Liver (tissue), 9 donors: Measurements from ENCODE around the gene RAB3C. TPM values are rescaled to one million over a fixed set of nuclear protein-coding genes. Genes with fewer than 3 reads are reported as not detected.

ENCODE experiments used
- DNase-seq: peaks from one replicate; pipeline ENCODE4 v3.0.0-alpha.2; 2017; ENCODE audit warnings: low spot score
- H3K27ac ChIP-seq, 2 donors: one replicate each; pipeline ENCODE4 v1.7.0; 2013; ENCODE audit warnings: inconsistent platforms in 2 of 2, low read length in 2 of 2, control low read depth in 1 of 2, low read depth in 1 of 2, mild to moderate bottlenecking in 1 of 2
- H3K27me3 ChIP-seq, 4 donors: one replicate each; pipeline versions ENCODE4 v1.6.1 to v1.7.0; 2013; ENCODE audit warnings: low read length in 3 of 4, inconsistent platforms in 1 of 4, mild to moderate bottlenecking in 1 of 4, moderate library complexity in 1 of 4; ENCODE audit not compliant: control insufficient read depth in 4 of 4, insufficient read depth in 4 of 4
- H3K36me3 ChIP-seq, 4 donors: one replicate each; pipeline versions ENCODE4 v1.6.1 to v1.7.0; 2013; ENCODE audit warnings: low read length in 3 of 4, mild to moderate bottlenecking in 3 of 4, low read depth in 1 of 4, moderate library complexity in 1 of 4; ENCODE audit not compliant: control insufficient read depth in 4 of 4, insufficient read depth in 3 of 4
- H3K4me1 ChIP-seq, 4 donors: one replicate each; pipeline versions ENCODE4 v1.6.1 to v1.7.0; 2013; ENCODE audit warnings: low read length in 3 of 4, mild to moderate bottlenecking in 3 of 4, moderate library complexity in 1 of 4; ENCODE audit not compliant: control insufficient read depth in 4 of 4, insufficient read depth in 4 of 4
- H3K4me3 ChIP-seq, 3 donors: one replicate each; pipeline versions ENCODE4 v1.6.1 to v1.7.0; 2013; ENCODE audit warnings: low read length in 3 of 3, control low read depth in 1 of 3, low read depth in 1 of 3, mild to moderate bottlenecking in 1 of 3
- H3K9ac ChIP-seq, 2 donors: one replicate each; pipeline ENCODE4 v1.7.0; 2013; ENCODE audit warnings: low read length in 2 of 2, mild to moderate bottlenecking in 2 of 2, moderate library complexity in 2 of 2, control low read depth in 1 of 2, low read depth in 1 of 2
- H3K9me3 ChIP-seq, 4 donors: one replicate each; pipeline versions ENCODE4 v1.6.1 to v1.7.0; 2013; ENCODE audit warnings: low read length in 3 of 4; ENCODE audit not compliant: control insufficient read depth in 4 of 4
- EGR1 ChIP-seq, 2 donors: IDR thresholded peaks; 2 replicates each; pipeline ENCODE4 v1.6.1; 2016 to 2018; ENCODE audit warnings: antibody characterized with exemption in 2 of 2, low read depth in 2 of 2
- FOXA1 ChIP-seq: IDR thresholded peaks from 2 replicates; pipeline ENCODE4 v1.6.1; 2016; ENCODE audit warnings: antibody characterized with exemption
- FOXA2 ChIP-seq: IDR thresholded peaks from 2 replicates; pipeline ENCODE4 v1.6.1; 2016; ENCODE audit warnings: antibody characterized with exemption
- GABPA ChIP-seq, 2 donors: IDR thresholded peaks in 1 of 2; conservative IDR thresholded peaks in 1 of 2; 2 replicates each; pipeline ENCODE4 v1.6.1; 2016; ENCODE audit warnings: antibody characterized with exemption in 2 of 2, mild to moderate bottlenecking in 1 of 2, moderate library complexity in 1 of 2
- HNF4A ChIP-seq, 2 donors: conservative IDR thresholded peaks; 2 replicates each; pipeline ENCODE4 v1.6.1; 2016; ENCODE audit warnings: antibody characterized with exemption in 2 of 2, mild to moderate bottlenecking in 2 of 2
- HNF4G ChIP-seq: IDR thresholded peaks from 2 replicates; pipeline ENCODE4 v1.6.1; 2016; ENCODE audit warnings: antibody characterized with exemption
- JUND ChIP-seq, 2 donors: IDR thresholded peaks; 2 replicates each; pipeline ENCODE4 v1.6.1; 2016; ENCODE audit warnings: antibody characterized with exemption in 2 of 2
- NR2F2 ChIP-seq: IDR thresholded peaks from 2 replicates; pipeline ENCODE4 v1.6.1; 2016; ENCODE audit warnings: antibody characterized with exemption
- RAD21 ChIP-seq, 2 donors: IDR thresholded peaks; 2 replicates each; pipeline ENCODE4 v1.6.1; 2016; ENCODE audit warnings: antibody characterized with exemption in 2 of 2, mild to moderate bottlenecking in 2 of 2
- RXRA ChIP-seq, 2 donors: IDR thresholded peaks; 2 replicates each; pipeline ENCODE4 v1.6.1; 2017 to 2018; ENCODE audit warnings: antibody characterized with exemption in 2 of 2, mild to moderate bottlenecking in 1 of 2
- SP1 ChIP-seq: IDR thresholded peaks from 2 replicates; pipeline ENCODE4 v1.6.1; 2018; ENCODE audit warnings: antibody characterized with exemption, mild to moderate bottlenecking
- TAF1 ChIP-seq: conservative IDR thresholded peaks from 2 replicates; pipeline ENCODE4 v1.6.1; 2016; ENCODE audit warnings: antibody characterized with exemption, mild to moderate bottlenecking
- WGBS: extraction: QIAGEN DNeasy Blood & Tissue Kit; methylation state at CpG from one replicate; pipeline ENCODE4 v1.1.7; 2013; 5-methylcytosine and 5-hydroxymethylcytosine counted together
- polyA plus RNA-seq, 2 donors: library from polyadenylated mRNA; stranded (reverse) in 1 of 2; unstranded in 1 of 2; fragments of 200-250 nt in 1 of 2; fragments of >200 nt in 1 of 2; fragmentation: Nextera tagmentation in 1 of 2; extraction: Ambion mirVana in 1 of 2; gene quantifications; one replicate each; pipeline versions ENCODE4 v1.2.1 to v1.2.3, GENCODE V29; 2013 to 2015
- total RNA-seq, 2 donors: library from RNA; depleted of rRNA; stranded (reverse); fragments of >200 nt; gene quantifications; one replicate each; pipeline ENCODE4 v1.2.3, GENCODE V29; 2014
- TF ChIP-seq, protein P1 (sequence below): IDR thresholded peaks from 2 replicates; pipeline ENCODE4 v1.6.1; 2016; ENCODE audit warnings: antibody characterized with exemption
- TF ChIP-seq, protein P2 (sequence below): IDR thresholded peaks from 2 replicates; pipeline ENCODE4 v1.6.1; 2016; ENCODE audit warnings: antibody characterized with exemption, mild to moderate bottlenecking
- TF ChIP-seq, protein P3 (sequence below): fragments of 150-350 bp; IDR thresholded peaks from 2 replicates; pipeline ENCODE4 v1.5.1; 2017; ENCODE audit warnings: improper control_type of control experiment, low read depth, low read length; ENCODE audit not compliant: missing input control
- TF ChIP-seq, protein P4 (sequence below): IDR thresholded peaks from 2 replicates; pipeline ENCODE4 v1.6.1; 2016; ENCODE audit warnings: antibody characterized with exemption
- donor health status: healthy.
- donor health status: healthy.
- donor health status: healthy.
- donor health status: healthy.
- donor health status: healthy.

RAB3C gene
- total and polyA plus RNA-seq, 4 donors = 0.72 to 4.6 (median 1.3) TPM

DNA sequence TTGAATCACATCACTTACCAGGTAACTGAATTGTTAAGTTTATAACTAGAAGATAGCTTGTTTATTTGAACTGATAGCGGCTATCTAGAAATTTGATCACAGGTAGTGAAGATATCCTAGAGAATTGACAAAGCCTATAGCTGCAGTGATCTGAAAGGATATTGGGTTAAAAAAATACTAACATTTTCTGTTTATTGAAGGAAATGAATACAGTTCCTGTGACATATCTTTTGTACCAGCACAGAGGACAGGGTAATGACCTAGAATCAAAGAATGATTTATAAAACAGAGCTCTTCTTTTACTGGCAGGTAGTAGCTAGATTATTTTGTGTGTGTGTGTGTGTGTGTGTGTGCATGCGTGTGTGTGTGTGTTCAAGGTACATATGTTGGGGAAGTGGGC is 94.8 kb downstream of the RAB3C start:
- TF ChIP-seq RAD21 (IDR thresholded peaks at IDR 0.05) (no peak), GABPA (IDR thresholded peaks at IDR 0.05 in 1 of 2, conservative IDR thresholded peaks at IDR 0.05 in 1 of 2) (no peak), SP1 (no peak), RXRA (IDR thresholded peaks at IDR 0.05) (no peak), FOXA2 (no peak), TAF1 (no peak)
- H3K27ac ChIP-seq = no peak overlapping the region
- no peaks in the 10 kb centered on the region for H3K36me3 ChIP-seq
- no peak for DNase-seq
- no peaks in the 10 kb centered on the region for H3K27me3 ChIP-seq
- no peak overlapping the region for H3K4me3 ChIP-seq
- no peak overlapping the region for H3K9ac ChIP-seq
- H3K9me3 ChIP-seq = no peaks in the 10 kb centered on the region
- WGBS = 81% methylated on average over 2 of the region's 2 CpGs
- H3K4me1 ChIP-seq = no peaks in the 10 kb centered on the region

DNA sequence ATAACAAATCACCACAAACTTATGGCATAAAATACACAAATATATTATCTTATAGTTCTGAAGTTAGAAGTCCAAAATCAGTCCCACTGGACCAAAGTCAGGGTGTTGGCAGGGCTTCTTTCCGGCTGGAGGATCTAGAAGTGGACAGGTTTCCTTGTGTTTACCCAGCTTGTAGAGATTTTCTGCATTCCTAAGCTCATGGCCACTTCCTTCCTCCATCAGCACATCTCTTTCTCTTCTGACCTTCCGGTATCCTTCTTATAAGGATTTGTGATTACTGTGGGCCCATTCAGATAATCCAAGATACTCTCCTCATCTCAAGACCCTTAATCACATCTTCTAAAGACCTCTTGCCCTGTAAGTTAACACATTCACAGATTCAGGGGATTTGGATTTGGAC is 97.6 kb downstream of the RAB3C start:
- H3K4me3 ChIP-seq = no peak overlapping the region
- DNase-seq = no peak
- no peak overlapping the region for H3K27ac ChIP-seq
- no peaks in the 10 kb centered on the region for H3K27me3 ChIP-seq
- no peaks in the 10 kb centered on the region for H3K9me3 ChIP-seq
- 79% methylated on average over 2 of the region's 2 CpGs for WGBS
- H3K4me1 ChIP-seq = no peaks in the 10 kb centered on the region
- H3K9ac ChIP-seq = no peak overlapping the region
- TF ChIP-seq, protein P1, sequence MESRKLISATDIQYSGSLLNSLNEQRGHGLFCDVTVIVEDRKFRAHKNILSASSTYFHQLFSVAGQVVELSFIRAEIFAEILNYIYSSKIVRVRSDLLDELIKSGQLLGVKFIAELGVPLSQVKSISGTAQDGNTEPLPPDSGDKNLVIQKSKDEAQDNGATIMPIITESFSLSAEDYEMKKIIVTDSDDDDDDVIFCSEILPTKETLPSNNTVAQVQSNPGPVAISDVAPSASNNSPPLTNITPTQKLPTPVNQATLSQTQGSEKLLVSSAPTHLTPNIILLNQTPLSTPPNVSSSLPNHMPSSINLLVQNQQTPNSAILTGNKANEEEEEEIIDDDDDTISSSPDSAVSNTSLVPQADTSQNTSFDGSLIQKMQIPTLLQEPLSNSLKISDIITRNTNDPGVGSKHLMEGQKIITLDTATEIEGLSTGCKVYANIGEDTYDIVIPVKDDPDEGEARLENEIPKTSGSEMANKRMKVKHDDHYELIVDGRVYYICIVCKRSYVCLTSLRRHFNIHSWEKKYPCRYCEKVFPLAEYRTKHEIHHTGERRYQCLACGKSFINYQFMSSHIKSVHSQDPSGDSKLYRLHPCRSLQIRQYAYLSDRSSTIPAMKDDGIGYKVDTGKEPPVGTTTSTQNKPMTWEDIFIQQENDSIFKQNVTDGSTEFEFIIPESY = no peak
- TF ChIP-seq, protein P2, sequence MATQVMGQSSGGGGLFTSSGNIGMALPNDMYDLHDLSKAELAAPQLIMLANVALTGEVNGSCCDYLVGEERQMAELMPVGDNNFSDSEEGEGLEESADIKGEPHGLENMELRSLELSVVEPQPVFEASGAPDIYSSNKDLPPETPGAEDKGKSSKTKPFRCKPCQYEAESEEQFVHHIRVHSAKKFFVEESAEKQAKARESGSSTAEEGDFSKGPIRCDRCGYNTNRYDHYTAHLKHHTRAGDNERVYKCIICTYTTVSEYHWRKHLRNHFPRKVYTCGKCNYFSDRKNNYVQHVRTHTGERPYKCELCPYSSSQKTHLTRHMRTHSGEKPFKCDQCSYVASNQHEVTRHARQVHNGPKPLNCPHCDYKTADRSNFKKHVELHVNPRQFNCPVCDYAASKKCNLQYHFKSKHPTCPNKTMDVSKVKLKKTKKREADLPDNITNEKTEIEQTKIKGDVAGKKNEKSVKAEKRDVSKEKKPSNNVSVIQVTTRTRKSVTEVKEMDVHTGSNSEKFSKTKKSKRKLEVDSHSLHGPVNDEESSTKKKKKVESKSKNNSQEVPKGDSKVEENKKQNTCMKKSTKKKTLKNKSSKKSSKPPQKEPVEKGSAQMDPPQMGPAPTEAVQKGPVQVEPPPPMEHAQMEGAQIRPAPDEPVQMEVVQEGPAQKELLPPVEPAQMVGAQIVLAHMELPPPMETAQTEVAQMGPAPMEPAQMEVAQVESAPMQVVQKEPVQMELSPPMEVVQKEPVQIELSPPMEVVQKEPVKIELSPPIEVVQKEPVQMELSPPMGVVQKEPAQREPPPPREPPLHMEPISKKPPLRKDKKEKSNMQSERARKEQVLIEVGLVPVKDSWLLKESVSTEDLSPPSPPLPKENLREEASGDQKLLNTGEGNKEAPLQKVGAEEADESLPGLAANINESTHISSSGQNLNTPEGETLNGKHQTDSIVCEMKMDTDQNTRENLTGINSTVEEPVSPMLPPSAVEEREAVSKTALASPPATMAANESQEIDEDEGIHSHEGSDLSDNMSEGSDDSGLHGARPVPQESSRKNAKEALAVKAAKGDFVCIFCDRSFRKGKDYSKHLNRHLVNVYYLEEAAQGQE = no peak
- TF ChIP-seq SP1 (no peak), FOXA1 (no peak), JUND (IDR thresholded peaks at IDR 0.05) (no peak), EGR1 (IDR thresholded peaks at IDR 0.05; ENCODE audit: low read depth in 2 of 2) (no peak), FOXA2 (no peak), HNF4A (conservative IDR thresholded peaks at IDR 0.05) (no peak), GABPA (IDR thresholded peaks at IDR 0.05 in 1 of 2, conservative IDR thresholded peaks at IDR 0.05 in 1 of 2) (no peak), HNF4G (no peak), NR2F2 (no peak)
- TF ChIP-seq, protein P3, sequence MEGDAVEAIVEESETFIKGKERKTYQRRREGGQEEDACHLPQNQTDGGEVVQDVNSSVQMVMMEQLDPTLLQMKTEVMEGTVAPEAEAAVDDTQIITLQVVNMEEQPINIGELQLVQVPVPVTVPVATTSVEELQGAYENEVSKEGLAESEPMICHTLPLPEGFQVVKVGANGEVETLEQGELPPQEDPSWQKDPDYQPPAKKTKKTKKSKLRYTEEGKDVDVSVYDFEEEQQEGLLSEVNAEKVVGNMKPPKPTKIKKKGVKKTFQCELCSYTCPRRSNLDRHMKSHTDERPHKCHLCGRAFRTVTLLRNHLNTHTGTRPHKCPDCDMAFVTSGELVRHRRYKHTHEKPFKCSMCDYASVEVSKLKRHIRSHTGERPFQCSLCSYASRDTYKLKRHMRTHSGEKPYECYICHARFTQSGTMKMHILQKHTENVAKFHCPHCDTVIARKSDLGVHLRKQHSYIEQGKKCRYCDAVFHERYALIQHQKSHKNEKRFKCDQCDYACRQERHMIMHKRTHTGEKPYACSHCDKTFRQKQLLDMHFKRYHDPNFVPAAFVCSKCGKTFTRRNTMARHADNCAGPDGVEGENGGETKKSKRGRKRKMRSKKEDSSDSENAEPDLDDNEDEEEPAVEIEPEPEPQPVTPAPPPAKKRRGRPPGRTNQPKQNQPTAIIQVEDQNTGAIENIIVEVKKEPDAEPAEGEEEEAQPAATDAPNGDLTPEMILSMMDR = no peak
- TF ChIP-seq, protein P4, sequence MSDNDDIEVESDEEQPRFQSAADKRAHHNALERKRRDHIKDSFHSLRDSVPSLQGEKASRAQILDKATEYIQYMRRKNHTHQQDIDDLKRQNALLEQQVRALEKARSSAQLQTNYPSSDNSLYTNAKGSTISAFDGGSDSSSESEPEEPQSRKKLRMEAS = no peak
- no peaks in the 10 kb centered on the region for H3K36me3 ChIP-seq
